Skeletal muscle satellite cell (primary cell): ENCODE measurements around the gene LAMA2.

Experiments
- H3K27me3 ChIP-seq: 2 replicates; pipeline ENCODE4 v1.7.0; 2013; ENCODE audit warnings: low read length; ENCODE audit not compliant: control insufficient read depth, insufficient read depth
- H3K36me3 ChIP-seq: 2 replicates; pipeline ENCODE4 v1.7.0; 2013; ENCODE audit warnings: mild to moderate bottlenecking, control low read depth, low read length; ENCODE audit not compliant: insufficient read depth
- H3K4me1 ChIP-seq: 2 replicates; pipeline ENCODE4 v1.7.0; 2013; ENCODE audit warnings: low read length; ENCODE audit not compliant: control insufficient read depth, insufficient read depth
- H3K4me2 ChIP-seq: 2 replicates; pipeline ENCODE4 v1.7.0; 2013; ENCODE audit warnings: mild to moderate bottlenecking, low read length
- H3K4me3 ChIP-seq: 2 replicates; pipeline ENCODE4 v1.7.0; 2013; ENCODE audit warnings: low read length
- H3K9ac ChIP-seq: 2 replicates; pipeline ENCODE4 v1.7.0; 2013; ENCODE audit warnings: mild to moderate bottlenecking, low read depth, low read length, moderate library complexity
- H3K9me3 ChIP-seq: replicated peaks from 2 replicates; pipeline ENCODE4 v1.7.0; 2013; ENCODE audit warnings: mild to moderate bottlenecking, control low read depth, low read length

LAMA2 gene

GRCh38 chr6:129252377-129253071 lies 369.6 kb downstream of the LAMA2 start:
- Histone ChIP-seq H3K9me3 (no peaks in the 10 kb centered on the region), H3K36me3 (peaks cover 8% of the 10 kb centered on the region), H3K4me2 (no peak overlapping the region), H3K27me3 (no peaks in the 10 kb centered on the region), H3K4me3 (no peak overlapping the region), H3K4me1 (peaks cover 6% of the 10 kb centered on the region), H3K9ac (no peak overlapping the region)

- Histone ChIP-seq H3K9me3 (no peaks in the 10 kb centered on the region), H3K9ac (no peak overlapping the region), H3K27me3 (no peaks in the 10 kb centered on the region), H3K36me3 (peaks cover 8% of the 10 kb centered on the region), H3K4me3 (no peak overlapping the region), H3K4me1 (peaks cover 6% of the 10 kb centered on the region), H3K4me2 (no peak overlapping the region)
Measured at GRCh38 chr6:129253242-129253641, 370.3 kb downstream of the LAMA2 start.

DNA sequence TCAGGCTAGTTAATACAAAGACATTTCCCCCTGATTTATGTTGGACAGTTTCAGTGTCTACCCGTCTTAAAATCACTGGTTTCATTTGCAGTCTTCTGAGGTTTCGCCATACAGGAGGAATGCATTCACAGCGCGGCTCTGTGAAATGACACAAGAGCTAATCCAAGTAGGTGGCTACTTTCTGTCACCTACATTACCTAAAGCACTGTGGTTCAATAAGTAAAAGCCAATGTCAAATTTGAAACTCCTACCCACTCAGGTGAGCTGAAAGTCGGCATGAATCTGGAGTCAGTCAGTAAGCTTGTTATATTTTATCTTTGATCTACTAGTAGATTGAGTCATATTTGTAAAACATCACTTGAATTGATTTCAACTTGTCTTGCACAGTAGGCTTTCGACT lies 370.8 kb downstream of the LAMA2 start:
- Histone ChIP-seq H3K36me3 (peaks cover 8% of the 10 kb centered on the region), H3K9ac (no peak overlapping the region), H3K4me3 (no peak overlapping the region)

DNA sequence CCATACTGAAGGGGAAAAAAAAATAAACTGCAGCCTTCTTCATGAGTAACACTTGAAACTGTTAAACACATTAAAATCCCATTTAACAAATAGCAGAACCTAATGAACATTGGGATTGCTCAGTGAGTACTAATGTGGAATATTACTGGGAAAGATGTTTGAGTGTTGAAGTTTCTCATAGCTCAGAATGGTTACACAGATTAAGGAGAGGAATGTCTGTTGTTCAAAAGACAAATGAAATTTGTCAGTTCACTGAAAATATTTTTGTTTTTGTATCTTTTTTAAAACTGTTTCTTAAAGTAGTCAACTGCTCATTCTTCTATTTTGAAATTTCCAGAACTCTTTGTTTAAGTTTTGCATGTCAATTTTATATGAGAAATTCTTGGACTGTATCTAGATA lies 374.3 kb downstream of the LAMA2 start:
- no peak overlapping the region for H3K9ac ChIP-seq

More for the DNA sequence above, 370.8 kb downstream of the LAMA2 start:
- no peaks in the 10 kb centered on the region for H3K27me3 ChIP-seq
- H3K4me1 ChIP-seq: peaks cover 6% of the 10 kb centered on the region
- no peaks in the 10 kb centered on the region for H3K9me3 ChIP-seq
- no peak overlapping the region for H3K4me2 ChIP-seq

GRCh38 chr6:129262661-129263060 lies 379.7 kb downstream of the LAMA2 start:
- Histone ChIP-seq H3K9me3 (no peaks in the 10 kb centered on the region), H3K4me2 (no peak overlapping the region), H3K4me3 (no peak overlapping the region), H3K9ac (no peak overlapping the region), H3K4me1 (no peaks in the 10 kb centered on the region), H3K27me3 (no peaks in the 10 kb centered on the region), H3K36me3 (peaks cover 4% of the 10 kb centered on the region)

More for the DNA sequence above, 374.3 kb downstream of the LAMA2 start:
- Histone ChIP-seq H3K27me3 (no peaks in the 10 kb centered on the region), H3K4me3 (no peak overlapping the region), H3K4me2 (no peak overlapping the region), H3K36me3 (peaks cover 12% of the 10 kb centered on the region), H3K9me3 (no peaks in the 10 kb centered on the region), H3K4me1 (peaks cover 6% of the 10 kb centered on the region)

- no peak overlapping the region for H3K9ac ChIP-seq
- H3K4me2 ChIP-seq: no peak overlapping the region
- H3K27me3 ChIP-seq: no peaks in the 10 kb centered on the region
- H3K36me3 ChIP-seq: peaks cover 4% of the 10 kb centered on the region
- no peaks in the 10 kb centered on the region for H3K4me1 ChIP-seq
- H3K9me3 ChIP-seq: no peaks in the 10 kb centered on the region
- H3K4me3 ChIP-seq: no peak overlapping the region
Measured at GRCh38 chr6:129263176-129263575, 380.2 kb downstream of the LAMA2 start.

DNA sequence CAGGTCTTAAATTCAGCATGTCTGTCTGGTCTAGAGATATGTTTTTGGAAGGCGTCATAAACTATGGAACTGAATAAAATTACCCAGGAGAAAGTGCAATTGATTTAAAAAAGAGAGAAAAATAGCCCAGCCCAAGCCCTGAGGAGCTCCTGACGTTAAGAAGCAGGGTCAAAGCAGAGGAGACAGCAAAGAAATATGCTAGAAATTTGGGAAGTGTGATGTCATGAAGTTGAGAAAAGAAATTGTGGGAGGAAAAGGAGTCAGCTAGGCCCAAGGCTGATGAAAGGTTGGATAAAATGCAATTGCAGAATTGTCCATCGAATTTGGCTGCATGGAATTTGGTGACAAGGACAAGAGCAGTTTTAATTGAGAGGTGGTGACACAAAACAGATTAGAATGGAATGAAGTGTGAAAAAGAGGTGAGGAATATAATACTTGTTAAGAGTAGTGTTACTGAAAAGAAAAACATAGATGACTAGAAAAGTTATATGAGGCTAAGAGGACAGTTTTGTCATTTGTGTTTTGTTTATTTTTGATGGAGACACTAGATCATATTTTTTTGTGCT lies 381.6 kb downstream of the LAMA2 start:
- H3K4me2 ChIP-seq: no peak overlapping the region
- no peak overlapping the region for H3K9ac ChIP-seq
- no peaks in the 10 kb centered on the region for H3K4me1 ChIP-seq
- H3K4me3 ChIP-seq: no peak overlapping the region
- no peaks in the 10 kb centered on the region for H3K9me3 ChIP-seq
- H3K36me3 ChIP-seq: peaks cover 4% of the 10 kb centered on the region
- H3K27me3 ChIP-seq: no peaks in the 10 kb centered on the region

- Histone ChIP-seq H3K4me3 (no peak overlapping the region), H3K9ac (no peak overlapping the region), H3K36me3 (peaks cover 4% of the 10 kb centered on the region), H3K4me2 (no peak overlapping the region), H3K27me3 (no peaks in the 10 kb centered on the region), H3K9me3 (no peaks in the 10 kb centered on the region), H3K4me1 (no peaks in the 10 kb centered on the region)
Measured at GRCh38 chr6:129267028-129267427, 384.1 kb downstream of the LAMA2 start.

DNA sequence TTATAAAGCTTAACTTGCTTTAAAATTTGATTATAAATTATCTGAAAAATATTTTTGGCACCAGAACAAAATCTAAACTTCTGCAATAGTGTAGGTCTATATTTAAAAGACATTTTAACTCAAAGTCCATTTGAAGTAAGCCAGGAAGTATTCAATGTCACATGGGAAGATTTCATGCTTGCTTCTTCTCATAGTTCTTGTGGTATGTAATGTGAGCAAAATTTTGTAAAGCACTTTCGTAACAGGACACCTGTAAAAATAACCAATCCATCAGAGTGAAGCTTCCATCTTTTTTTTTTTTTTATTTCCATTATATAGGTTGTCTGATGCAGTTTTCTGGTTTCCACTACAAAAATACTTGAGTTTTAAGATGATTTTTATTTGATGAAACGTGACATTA lies 386.1 kb downstream of the LAMA2 start:
- Histone ChIP-seq H3K27me3 (no peaks in the 10 kb centered on the region), H3K9me3 (no peaks in the 10 kb centered on the region), H3K36me3 (peaks cover 4% of the 10 kb centered on the region), H3K4me3 (no peak overlapping the region), H3K4me1 (no peaks in the 10 kb centered on the region), H3K9ac (no peak overlapping the region), H3K4me2 (no peak overlapping the region)

DNA sequence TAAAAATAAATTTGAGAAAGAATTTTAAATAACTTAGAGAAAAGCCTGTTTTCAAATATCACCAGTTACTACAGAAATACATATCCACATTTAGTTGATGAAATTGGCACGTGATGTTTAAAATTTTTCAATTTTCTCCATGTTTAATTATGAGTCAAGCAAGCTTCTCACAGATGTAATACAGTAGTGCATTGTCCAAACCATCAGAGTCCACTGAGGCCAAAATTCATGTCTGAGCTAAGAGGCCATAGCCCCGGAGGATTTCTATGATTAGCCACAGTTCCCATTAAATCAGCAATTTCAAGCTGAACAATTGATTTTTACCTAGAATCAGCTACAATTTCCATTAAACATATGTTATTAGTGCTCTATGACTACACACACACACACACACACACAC lies 387.0 kb downstream of the LAMA2 start:
- no peaks in the 10 kb centered on the region for H3K4me1 ChIP-seq
- no peak overlapping the region for H3K4me2 ChIP-seq
- no peak overlapping the region for H3K9ac ChIP-seq

DNA sequence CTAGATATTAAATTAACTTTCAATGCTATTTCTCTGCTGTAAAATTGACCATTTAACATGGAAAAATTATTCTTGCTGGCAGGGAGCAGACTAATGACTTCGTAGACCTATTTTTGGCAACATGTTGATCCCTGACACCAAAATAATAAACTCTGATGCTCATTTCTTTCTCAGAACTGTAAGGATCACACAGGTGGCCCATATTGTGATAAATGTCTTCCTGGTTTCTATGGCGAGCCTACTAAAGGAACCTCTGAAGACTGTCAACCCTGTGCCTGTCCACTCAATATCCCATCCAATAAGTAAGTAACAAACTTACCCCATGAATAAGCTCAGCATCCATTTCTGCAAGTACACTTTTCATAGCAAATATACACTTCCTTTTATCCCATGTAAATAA lies 387.5 kb downstream of the LAMA2 start:
- no peaks in the 10 kb centered on the region for H3K4me1 ChIP-seq
- H3K9ac ChIP-seq: no peak overlapping the region
- no peaks in the 10 kb centered on the region for H3K9me3 ChIP-seq

More for the DNA sequence above, 387.0 kb downstream of the LAMA2 start:
- Histone ChIP-seq H3K9me3 (no peaks in the 10 kb centered on the region), H3K4me3 (no peak overlapping the region), H3K27me3 (no peaks in the 10 kb centered on the region), H3K36me3 (peaks cover 4% of the 10 kb centered on the region)

GRCh38 chr6:129273161-129273560 lies 390.2 kb downstream of the LAMA2 start:
- no peak overlapping the region for H3K4me2 ChIP-seq
- H3K4me1 ChIP-seq: no peaks in the 10 kb centered on the region
- no peaks in the 10 kb centered on the region for H3K27me3 ChIP-seq
- H3K9me3 ChIP-seq: no peaks in the 10 kb centered on the region
- no peak overlapping the region for H3K9ac ChIP-seq
- no peak overlapping the region for H3K4me3 ChIP-seq
- H3K36me3 ChIP-seq: peaks cover 4% of the 10 kb centered on the region

More for the DNA sequence above, 387.5 kb downstream of the LAMA2 start:
- Histone ChIP-seq H3K36me3 (peaks cover 4% of the 10 kb centered on the region), H3K27me3 (no peaks in the 10 kb centered on the region), H3K4me3 (no peak overlapping the region), H3K4me2 (no peak overlapping the region)
